Measurements from ENCODE around the gene SLC15A1.
"Not testable (repeated sequence)": the region's sequence is repeated elsewhere in the genome, so short reads cannot be mapped to it uniquely, and the experiment has no call there.

Gene SLC15A1

GRCh38 chr13:98781045-98781444 is 28.6 kb upstream of the SLC15A1 start:
- DNase-seq: no peak

- no peak for DNase-seq
Observed at GRCh38 chr13:98780451-98780850, 28.0 kb upstream of the SLC15A1 start.

- no peak for DNase-seq
Observed at GRCh38 chr13:98779695-98780094, 27.2 kb upstream of the SLC15A1 start.

- no peak for DNase-seq
Observed at GRCh38 chr13:98778749-98779148, 26.3 kb upstream of the SLC15A1 start.

GRCh38 chr13:98776644-98777043 is 24.2 kb upstream of the SLC15A1 start:
- DNase-seq: no peak

GRCh38 chr13:98775844-98776598 is 23.5 kb upstream of the SLC15A1 start:
- DNase-seq: no peak

GRCh38 chr13:98775386-98775785 is 22.9 kb upstream of the SLC15A1 start:
- no peak for DNase-seq

- DNase-seq: no peak
Observed at GRCh38 chr13:98774776-98775175, 22.3 kb upstream of the SLC15A1 start.

- no peak for DNase-seq
Observed at GRCh38 chr13:98773921-98774320, 21.4 kb upstream of the SLC15A1 start.

GRCh38 chr13:98772794-98773452 is 20.5 kb upstream of the SLC15A1 start:
- DNase-seq: no peak

GRCh38 chr13:98771838-98772611 is 19.6 kb upstream of the SLC15A1 start:
- DNase-seq: no peak

GRCh38 chr13:98769736-98770135 is 17.3 kb upstream of the SLC15A1 start:
- DNase-seq: no peak

GRCh38 chr13:98768522-98768921 is 16.1 kb upstream of the SLC15A1 start:
- DNase-seq: peak in 1 of 3 donors; percentile 13

GRCh38 chr13:98766697-98767096 is 14.2 kb upstream of the SLC15A1 start:
- DNase-seq: no peak

GRCh38 chr13:98765996-98766519 is 13.6 kb upstream of the SLC15A1 start:
- DNase-seq: no peak

- DNase-seq: no peak
Observed at GRCh38 chr13:98761986-98762616, 9.6 kb upstream of the SLC15A1 start.

GRCh38 chr13:98761126-98761985 is 8.9 kb upstream of the SLC15A1 start:
- DNase-seq: peak; percentile 17 to 52 (median 30)

GRCh38 chr13:98755729-98756128 is 3.3 kb upstream of the SLC15A1 start:
- DNase-seq: no peak

- no peak for DNase-seq
Observed at GRCh38 chr13:98755116-98755515, 2.6 kb upstream of the SLC15A1 start.

- DNase-seq: not testable (repeated sequence)
Observed at GRCh38 chr13:98754468-98754867, 2.0 kb upstream of the SLC15A1 start.

- no peak for DNase-seq
Observed at GRCh38 chr13:98751861-98752466, 508 bp downstream of the SLC15A1 start.

All from suppressor macrophage treated with lipopolysaccharide for 1 hour (primary cell).